Right atrium auricular region (tissue), 2 donors: ENCODE data around the gene GRM1. TPM values are rescaled to one million over a fixed set of nuclear protein-coding genes. Genes with fewer than 3 reads are reported as not detected.
"Not testable (repeated sequence)": the region's sequence is repeated elsewhere in the genome, so short reads cannot be mapped to it uniquely, and the experiment has no call there.

Experiments
- DNase-seq: peaks from one replicate; pipeline ENCODE4 v3.0.0-alpha.2; 2019; ENCODE audit warnings: low spot score
- H3K27ac ChIP-seq, 2 donors: fragments of 200-600 bp; sonication (generic); 1 replicate in 1 of 2; 2 replicates in 1 of 2; pipeline ENCODE4 v1.5.1; 2016 to 2019
- H3K27me3 ChIP-seq, 2 donors: fragments of 200-600 bp; sonication (generic); one replicate each; pipeline versions ENCODE4 v1.5.1 to v1.6.0; 2017 to 2019
- H3K36me3 ChIP-seq: fragments of 200-600 bp; sonication (generic); one replicate; pipeline ENCODE4 v1.5.1; 2016
- H3K4me1 ChIP-seq, 2 donors: fragments of 200-600 bp; sonication (generic); one replicate each; pipeline versions ENCODE4 v1.5.1 to v1.6.0; 2017 to 2019
- H3K4me3 ChIP-seq, 2 donors: fragments of 200-600 bp; sonication (generic); 1 replicate in 1 of 2; 2 replicates in 1 of 2; pipeline ENCODE4 v1.5.1; 2017 to 2019; ENCODE audit warnings: mild to moderate bottlenecking in 1 of 2, moderate library complexity in 1 of 2
- H3K9me3 ChIP-seq, 2 donors: fragments of 200-600 bp; sonication (generic); one replicate each; pipeline ENCODE4 v1.5.1; 2019
- CTCF ChIP-seq, 2 donors: fragments of 200-600 bp; sonication (generic); IDR thresholded peaks; one replicate each; pipeline ENCODE4 v1.5.1; 2019; ENCODE audit warnings: antibody characterized with exemption in 2 of 2
- total RNA-seq, 2 donors: library from RNA; depleted of rRNA; stranded (reverse); fragments of >200 nt; gene quantifications; one replicate each; pipeline ENCODE4 v1.1.0, GENCODE V29; 2016

The GRM1 gene
- total RNA-seq, 2 donors from 2014 or later = 0.07 to 0.08 TPM

- Histone ChIP-seq H3K4me3 (no peak overlapping the region), H3K27me3 (no peaks in the 10 kb centered on the region), H3K4me1 (no peaks in the 10 kb centered on the region), H3K36me3 (no peaks in the 10 kb centered on the region), H3K9me3 (no peaks in the 10 kb centered on the region), H3K27ac (no peak overlapping the region)
- TF ChIP-seq CTCF (IDR thresholded peaks at IDR 0.05) = no peak
- DNase-seq = no peak
These were observed 229.3 kb downstream of the GRM1 start for GRCh38 chr6:146258206-146258605.

- Histone ChIP-seq H3K9me3 (no peaks in the 10 kb centered on the region), H3K27me3 (no peaks in the 10 kb centered on the region), H3K4me1 (no peaks in the 10 kb centered on the region), H3K27ac (no peak overlapping the region), H3K36me3 (no peaks in the 10 kb centered on the region), H3K4me3 (no peak overlapping the region)
- no peak for DNase-seq
- no peak for TF ChIP-seq CTCF (IDR thresholded peaks at IDR 0.05)
These were observed 232.0 kb downstream of the GRM1 start for GRCh38 chr6:146260886-146261285.

- no peak overlapping the region for H3K4me3 ChIP-seq
- no peak for TF ChIP-seq CTCF (IDR thresholded peaks at IDR 0.05)
- H3K36me3 ChIP-seq = no peaks in the 10 kb centered on the region
- no peak for DNase-seq
- H3K27me3 ChIP-seq = no peaks in the 10 kb centered on the region
- no peaks in the 10 kb centered on the region for H3K9me3 ChIP-seq
- no peaks in the 10 kb centered on the region for H3K4me1 ChIP-seq
- H3K27ac ChIP-seq = no peak overlapping the region
These were observed 236.2 kb downstream of the GRM1 start for GRCh38 chr6:146265056-146265455.

- no peaks in the 10 kb centered on the region for H3K36me3 ChIP-seq
- no peak overlapping the region for H3K4me3 ChIP-seq
- no peak overlapping the region for H3K27ac ChIP-seq
- no peak for DNase-seq
- H3K27me3 ChIP-seq = no peaks in the 10 kb centered on the region
- no peak for TF ChIP-seq CTCF (IDR thresholded peaks at IDR 0.05)
- H3K4me1 ChIP-seq = no peaks in the 10 kb centered on the region
- no peaks in the 10 kb centered on the region for H3K9me3 ChIP-seq
These were observed 238.6 kb downstream of the GRM1 start for GRCh38 chr6:146267447-146267846.

- Histone ChIP-seq H3K4me3 (no peak overlapping the region), H3K4me1 (no peaks in the 10 kb centered on the region), H3K27ac (no peak overlapping the region), H3K36me3 (no peaks in the 10 kb centered on the region), H3K9me3 (no peaks in the 10 kb centered on the region), H3K27me3 (no peaks in the 10 kb centered on the region)
- DNase-seq = no peak
- TF ChIP-seq CTCF (IDR thresholded peaks at IDR 0.05) = no peak
These were observed 239.1 kb downstream of the GRM1 start for GRCh38 chr6:146267946-146268345.

- H3K9me3 ChIP-seq = no peaks in the 10 kb centered on the region
- no peaks in the 10 kb centered on the region for H3K4me1 ChIP-seq
- TF ChIP-seq CTCF (IDR thresholded peaks at IDR 0.05) = no peak
- no peak overlapping the region for H3K4me3 ChIP-seq
- H3K27ac ChIP-seq = no peak overlapping the region
- H3K36me3 ChIP-seq = no peaks in the 10 kb centered on the region
- no peaks in the 10 kb centered on the region for H3K27me3 ChIP-seq
- DNase-seq = no peak
These were observed 240.6 kb downstream of the GRM1 start for GRCh38 chr6:146269482-146269881.

- H3K4me3 ChIP-seq, H3K4me1 ChIP-seq: not testable (repeated sequence)
These were observed 242.3 kb downstream of the GRM1 start for GRCh38 chr6:146271163-146271562.

More at GRCh38 chr6:146271163-146271562, 242.3 kb downstream of the GRM1 start:
- not testable (repeated sequence) for H3K9me3 ChIP-seq, DNase-seq, H3K36me3 ChIP-seq, H3K27me3 ChIP-seq, H3K27ac ChIP-seq
